HL-60 (cell line): Measurements from ENCODE around the gene ITSN1.

Experiments
- GABPA ChIP-seq: IDR thresholded peaks from 2 replicates; pipeline ENCODE4 v1.6.1; 2012; ENCODE audit warnings: low read depth
- POLR2AphosphoS5 ChIP-seq: IDR thresholded peaks from 2 replicates; pipeline ENCODE4 v1.6.1; 2012; ENCODE audit warnings: low read depth
- TF ChIP-seq, protein P1 (sequence below): IDR thresholded peaks from one replicate; pipeline ENCODE4 v1.5.1; 2011; ENCODE audit warnings: low read length, control low read depth, inconsistent platforms; ENCODE audit not compliant: insufficient read depth

DNA sequence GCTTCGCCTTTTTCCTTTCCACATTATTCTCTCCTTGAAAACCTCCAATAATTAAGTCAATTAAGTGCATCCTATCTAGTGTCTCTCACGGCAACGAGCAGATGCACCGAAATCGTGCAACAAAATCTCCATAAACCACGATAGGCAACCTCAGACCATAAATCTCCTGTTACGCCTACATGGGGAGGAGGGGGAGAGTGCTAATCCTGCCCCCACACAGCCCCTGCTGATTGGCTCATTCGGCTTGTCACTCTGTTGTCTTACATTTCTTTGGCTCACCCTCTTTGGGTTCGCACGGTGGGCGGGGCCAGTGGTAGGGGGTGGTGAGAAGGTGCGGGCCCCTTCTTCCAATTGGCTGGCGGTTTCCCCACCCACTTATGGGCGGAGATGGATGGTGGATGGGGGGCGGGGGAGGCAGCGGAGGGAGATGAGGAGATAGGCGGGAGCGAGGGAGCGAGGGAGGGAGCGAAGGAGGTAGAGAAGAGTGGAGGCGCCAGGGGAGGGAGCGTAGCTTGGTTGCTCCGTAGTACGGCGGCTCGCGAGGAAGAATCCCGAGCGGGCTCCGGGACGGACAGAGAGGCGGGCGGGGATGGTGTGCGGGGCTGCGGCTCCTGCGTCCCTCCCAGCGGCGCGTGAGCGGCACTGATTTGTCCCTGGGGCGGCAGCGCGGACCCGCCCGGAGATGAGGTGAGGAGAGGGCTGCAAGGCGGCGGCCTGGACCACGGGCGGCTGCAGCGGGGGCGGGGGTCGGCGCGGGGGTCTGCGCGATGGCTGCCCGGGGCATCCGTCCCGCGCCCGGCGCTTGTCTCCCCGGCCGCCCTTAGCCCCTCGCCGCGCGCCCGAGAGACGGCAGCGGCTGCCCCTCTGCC is at the start of gene ITSN1:
- TF ChIP-seq, protein P1, sequence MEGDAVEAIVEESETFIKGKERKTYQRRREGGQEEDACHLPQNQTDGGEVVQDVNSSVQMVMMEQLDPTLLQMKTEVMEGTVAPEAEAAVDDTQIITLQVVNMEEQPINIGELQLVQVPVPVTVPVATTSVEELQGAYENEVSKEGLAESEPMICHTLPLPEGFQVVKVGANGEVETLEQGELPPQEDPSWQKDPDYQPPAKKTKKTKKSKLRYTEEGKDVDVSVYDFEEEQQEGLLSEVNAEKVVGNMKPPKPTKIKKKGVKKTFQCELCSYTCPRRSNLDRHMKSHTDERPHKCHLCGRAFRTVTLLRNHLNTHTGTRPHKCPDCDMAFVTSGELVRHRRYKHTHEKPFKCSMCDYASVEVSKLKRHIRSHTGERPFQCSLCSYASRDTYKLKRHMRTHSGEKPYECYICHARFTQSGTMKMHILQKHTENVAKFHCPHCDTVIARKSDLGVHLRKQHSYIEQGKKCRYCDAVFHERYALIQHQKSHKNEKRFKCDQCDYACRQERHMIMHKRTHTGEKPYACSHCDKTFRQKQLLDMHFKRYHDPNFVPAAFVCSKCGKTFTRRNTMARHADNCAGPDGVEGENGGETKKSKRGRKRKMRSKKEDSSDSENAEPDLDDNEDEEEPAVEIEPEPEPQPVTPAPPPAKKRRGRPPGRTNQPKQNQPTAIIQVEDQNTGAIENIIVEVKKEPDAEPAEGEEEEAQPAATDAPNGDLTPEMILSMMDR = no peak
- TF ChIP-seq POLR2AphosphoS5 (0 out of 2 replicates have a peak, but pooled peaks have one; percentile 28), GABPA (no peak)
